Upper lobe of left lung (tissue), 6 donors: Measurements from ENCODE around the gene MAPK8. TPM values are rescaled to one million over a fixed set of nuclear protein-coding genes. Genes with fewer than 3 reads are reported as not detected.

Experiments used
- ATAC-seq, 2 donors: fragments of 200-7000 bp; cut with Tn5 transposase; one replicate each; pipeline ENCODE4 v1.9.1; 2022; ENCODE audit warnings: mild to moderate bottlenecking in 2 of 2, moderate library complexity in 2 of 2; ENCODE audit not compliant: low FRiP score in 2 of 2
- DNase-seq, 2 donors: peaks; one replicate each; pipeline ENCODE4 v3.0.0-alpha.2; 2019 to 2020
- H3K27ac ChIP-seq, 4 donors: fragments of 200-600 bp; sonication (generic); one replicate each; pipeline ENCODE4 v1.5.1; 2016 to 2019
- H3K27me3 ChIP-seq, 4 donors: fragments of 200-600 bp; sonication (generic); one replicate each; pipeline ENCODE4 v1.5.1; 2017 to 2019
- H3K36me3 ChIP-seq, 4 donors: fragments of 200-600 bp; sonication (generic); one replicate each; pipeline ENCODE4 v1.5.1; 2016 to 2019
- H3K4me1 ChIP-seq, 4 donors: fragments of 200-600 bp; sonication (generic); one replicate each; pipeline ENCODE4 v1.5.1; 2018 to 2019
- H3K4me3 ChIP-seq, 4 donors: fragments of 200-600 bp; sonication (generic); one replicate each; pipeline ENCODE4 v1.5.1; 2017 to 2019; ENCODE audit warnings: mild to moderate bottlenecking in 2 of 4, moderate library complexity in 1 of 4
- H3K9me3 ChIP-seq, 4 donors: fragments of 200-600 bp; sonication (generic); one replicate each; pipeline ENCODE4 v1.5.1; 2018 to 2019
- EP300 ChIP-seq, 4 donors: sonication (generic); formaldehyde crosslinking; IDR thresholded peaks; one replicate each; pipeline ENCODE4 v1.5.1; 2017; ENCODE audit warnings: antibody characterized with exemption in 4 of 4, control low read depth in 2 of 4
- POLR2A ChIP-seq, 4 donors: fragments of 450-650 bp; IDR thresholded peaks; one replicate each; pipeline ENCODE4 v1.5.1; 2016 to 2017; ENCODE audit warnings: antibody characterized with exemption in 4 of 4, mild to moderate bottlenecking in 2 of 4
- POLR2AphosphoS5 ChIP-seq, 2 donors: sonication (generic); formaldehyde crosslinking; IDR thresholded peaks; one replicate each; pipeline ENCODE4 v1.5.1; 2017; ENCODE audit warnings: antibody characterized with exemption in 2 of 2
- WGBS, 2 donors: methylation state at CpG; one replicate each; pipeline ENCODE4 v1.1.5; 2017 to 2018; 5-methylcytosine and 5-hydroxymethylcytosine counted together
- total RNA-seq, 6 donors: library from RNA; depleted of rRNA in 4 of 6; stranded (reverse); fragments of >200 nt in 4 of 6; gene quantifications; one replicate each; pipeline versions ENCODE4 v1.1.0 to v1.2.1, GENCODE V29; 2016 to 2021
- TF ChIP-seq, protein P1 (sequence below), 6 experiments: fragments of 450-650 bp in 4 of 6; fragments of 200-600 bp in 2 of 6; sonication (generic) in 2 of 6; IDR thresholded peaks; one replicate each; pipeline ENCODE4 v1.5.1; 2016 to 2019; ENCODE audit warnings: antibody characterized with exemption in 6 of 6
- donor health status: DM: no; HTN: no; CAD: no; lungs with moderate emphysema.
- donor health status: DM: no; HTN: yes; CAD: no; lungs with severe emphysema.

The MAPK8 gene
- total RNA-seq, 6 donors from 2014 or later: 33.6 to 61.6 (median 46.6) TPM

DNA sequence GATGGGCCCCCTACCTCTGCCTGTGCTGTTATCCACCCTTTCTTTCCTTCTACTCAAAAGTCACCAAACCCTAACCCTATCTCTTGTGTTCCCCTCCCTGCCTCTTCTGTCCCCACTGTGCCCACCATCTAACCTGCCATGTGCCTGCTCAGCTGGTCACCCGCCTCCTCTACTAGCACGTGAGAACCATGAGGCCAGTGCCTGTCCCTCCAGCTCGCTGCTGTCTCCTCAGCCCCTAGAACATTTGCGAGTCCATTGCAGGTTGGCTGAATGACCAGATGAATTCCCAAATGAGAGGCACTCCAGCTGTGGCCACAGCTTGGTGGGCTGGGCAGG lies 169.4 kb downstream of the MAPK8 start:
- H3K4me3 ChIP-seq: no peak overlapping the region
- DNase-seq: no peak
- no peak for TF ChIP-seq EP300 (IDR thresholded peaks at IDR 0.05)
- no peaks in the 10 kb centered on the region for H3K4me1 ChIP-seq
- WGBS, 2 donors: 91 to 94% methylated on average over 4 of the region's 4 CpGs
- H3K9me3 ChIP-seq: no peaks in the 10 kb centered on the region
- H3K27ac ChIP-seq: no peak overlapping the region
- no peaks in the 10 kb centered on the region for H3K27me3 ChIP-seq
- H3K36me3 ChIP-seq: no peaks in the 10 kb centered on the region
- ATAC-seq: no peak

DNA sequence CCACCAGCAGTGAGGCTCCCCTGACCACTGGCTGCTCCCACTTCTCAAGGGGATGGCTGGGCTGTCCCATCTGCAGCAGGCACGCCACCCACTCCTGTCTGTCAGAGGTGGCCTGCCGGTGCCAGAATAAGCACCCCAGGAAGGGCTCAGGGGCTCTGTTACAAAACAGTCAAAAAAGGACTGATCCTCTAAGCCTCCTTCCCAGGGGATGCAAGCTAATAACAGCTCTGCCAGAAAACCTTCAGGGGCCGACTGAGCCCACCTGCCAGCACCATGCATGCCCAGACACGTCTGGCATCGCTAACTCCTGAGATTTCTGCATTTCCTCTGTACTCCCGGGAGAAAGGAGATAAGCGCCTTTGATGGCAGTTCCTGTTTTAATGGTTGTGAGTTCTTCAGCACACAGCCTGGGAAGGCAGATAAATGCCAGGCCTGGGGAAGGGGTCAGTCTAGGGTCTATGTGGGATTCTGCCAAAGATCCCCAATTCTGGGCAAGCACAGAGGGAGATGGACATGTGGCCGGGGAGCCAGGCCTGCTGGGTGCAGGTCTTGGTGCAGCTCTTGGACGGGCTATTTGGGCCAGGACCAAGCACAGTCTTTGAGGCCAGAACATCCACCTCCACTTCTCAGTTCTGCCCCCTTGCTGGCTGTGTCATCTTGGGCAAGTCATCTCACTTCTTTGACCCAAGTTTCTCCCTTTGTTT lies 170.0 kb downstream of the MAPK8 start:
- DNase-seq: no peak
- H3K4me1 ChIP-seq: no peaks in the 10 kb centered on the region
- WGBS, 2 donors: 61 to 63% methylated on average over 6 to 9 of the region's 9 CpGs
- H3K9me3 ChIP-seq: no peaks in the 10 kb centered on the region
- no peak overlapping the region for H3K4me3 ChIP-seq
- no peaks in the 10 kb centered on the region for H3K27me3 ChIP-seq
- no peak overlapping the region for H3K27ac ChIP-seq
- no peaks in the 10 kb centered on the region for H3K36me3 ChIP-seq
- TF ChIP-seq POLR2AphosphoS5 (IDR thresholded peaks at IDR 0.05) (no peak), POLR2A (IDR thresholded peaks at IDR 0.05) (no peak), EP300 (IDR thresholded peaks at IDR 0.05) (no peak)
- TF ChIP-seq, protein P1, sequence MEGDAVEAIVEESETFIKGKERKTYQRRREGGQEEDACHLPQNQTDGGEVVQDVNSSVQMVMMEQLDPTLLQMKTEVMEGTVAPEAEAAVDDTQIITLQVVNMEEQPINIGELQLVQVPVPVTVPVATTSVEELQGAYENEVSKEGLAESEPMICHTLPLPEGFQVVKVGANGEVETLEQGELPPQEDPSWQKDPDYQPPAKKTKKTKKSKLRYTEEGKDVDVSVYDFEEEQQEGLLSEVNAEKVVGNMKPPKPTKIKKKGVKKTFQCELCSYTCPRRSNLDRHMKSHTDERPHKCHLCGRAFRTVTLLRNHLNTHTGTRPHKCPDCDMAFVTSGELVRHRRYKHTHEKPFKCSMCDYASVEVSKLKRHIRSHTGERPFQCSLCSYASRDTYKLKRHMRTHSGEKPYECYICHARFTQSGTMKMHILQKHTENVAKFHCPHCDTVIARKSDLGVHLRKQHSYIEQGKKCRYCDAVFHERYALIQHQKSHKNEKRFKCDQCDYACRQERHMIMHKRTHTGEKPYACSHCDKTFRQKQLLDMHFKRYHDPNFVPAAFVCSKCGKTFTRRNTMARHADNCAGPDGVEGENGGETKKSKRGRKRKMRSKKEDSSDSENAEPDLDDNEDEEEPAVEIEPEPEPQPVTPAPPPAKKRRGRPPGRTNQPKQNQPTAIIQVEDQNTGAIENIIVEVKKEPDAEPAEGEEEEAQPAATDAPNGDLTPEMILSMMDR (IDR thresholded peaks at IDR 0.05): no peak
- no peak for ATAC-seq

- TF ChIP-seq POLR2AphosphoS5 (IDR thresholded peaks at IDR 0.05): no peak
- no peak for TF ChIP-seq POLR2A (IDR thresholded peaks at IDR 0.05)
- no peak for TF ChIP-seq EP300 (IDR thresholded peaks at IDR 0.05)
- TF ChIP-seq, protein P1 (IDR thresholded peaks at IDR 0.05): no peak
Measured at GRCh38 chr10:48477141-48477540, 170.7 kb downstream of the MAPK8 start.

DNA sequence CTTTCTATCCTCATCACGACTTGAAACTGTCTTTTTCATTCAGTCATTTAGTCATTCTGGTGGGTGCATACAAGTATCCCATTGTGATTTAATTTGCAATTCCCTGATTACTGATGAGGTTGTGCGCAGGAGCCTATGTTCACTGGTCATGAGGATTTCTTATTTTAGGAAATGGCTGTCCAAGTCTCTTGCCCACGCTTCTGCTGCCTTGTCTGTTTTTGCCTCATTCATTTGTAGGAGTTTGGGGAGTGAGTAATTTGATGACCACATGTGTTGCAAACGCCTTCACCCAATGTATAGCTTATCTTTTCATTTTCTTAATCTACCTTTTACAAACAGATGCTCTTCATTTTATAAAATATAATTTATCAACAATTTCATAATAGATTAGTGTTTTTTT lies 171.1 kb downstream of the MAPK8 start:
- DNase-seq: no peak
- Histone ChIP-seq H3K9me3 (no peaks in the 10 kb centered on the region), H3K27me3 (no peaks in the 10 kb centered on the region), H3K36me3 (no peaks in the 10 kb centered on the region), H3K4me1 (no peaks in the 10 kb centered on the region), H3K4me3 (no peak overlapping the region), H3K27ac (no peak overlapping the region)
- 84 to 94% methylated on average over 4 of the region's 4 CpGs for WGBS, 2 donors
- no peak for TF ChIP-seq POLR2AphosphoS5 (IDR thresholded peaks at IDR 0.05)
- no peak for TF ChIP-seq EP300 (IDR thresholded peaks at IDR 0.05)
- no peak for TF ChIP-seq POLR2A (IDR thresholded peaks at IDR 0.05)
- TF ChIP-seq, protein P1 (IDR thresholded peaks at IDR 0.05): no peak
- no peak for ATAC-seq

More at GRCh38 chr10:48477141-48477540, 170.7 kb downstream of the MAPK8 start:
- Histone ChIP-seq H3K27ac (no peak overlapping the region), H3K4me3 (no peak overlapping the region), H3K4me1 (no peaks in the 10 kb centered on the region), H3K27me3 (no peaks in the 10 kb centered on the region), H3K36me3 (no peaks in the 10 kb centered on the region), H3K9me3 (no peaks in the 10 kb centered on the region)
- ATAC-seq (no peak), DNase-seq (no peak)

- H3K4me1 ChIP-seq: no peaks in the 10 kb centered on the region
- TF ChIP-seq, protein P1 (IDR thresholded peaks at IDR 0.05): no peak
- no peak for TF ChIP-seq EP300 (IDR thresholded peaks at IDR 0.05)
- no peak for TF ChIP-seq POLR2A (IDR thresholded peaks at IDR 0.05)
- no peak for TF ChIP-seq POLR2AphosphoS5 (IDR thresholded peaks at IDR 0.05)
- H3K27ac ChIP-seq: no peak overlapping the region
- ATAC-seq: no peak
- no peaks in the 10 kb centered on the region for H3K27me3 ChIP-seq
- no peaks in the 10 kb centered on the region for H3K9me3 ChIP-seq
- 92% methylated on average over 5 of the region's 5 CpGs; no CpG with 5 or more reads in 1 of the 2 donors for WGBS, 2 donors
- no peak overlapping the region for H3K4me3 ChIP-seq
- no peaks in the 10 kb centered on the region for H3K36me3 ChIP-seq
- DNase-seq: no peak
Measured at GRCh38 chr10:48478469-48478868, 172.0 kb downstream of the MAPK8 start.
